Stimulated activated naive CD4-positive, alpha-beta T cell treated with Interleukin-2 at 50 U/mL for 16 hours (primary cell): Measurements from ENCODE around the gene RBM15B.

Experiments
- DNase-seq: peaks from one replicate; lab custom pipeline; 2025; lab: John Stamatoyannopoulos, UW

RBM15B gene

DNA sequence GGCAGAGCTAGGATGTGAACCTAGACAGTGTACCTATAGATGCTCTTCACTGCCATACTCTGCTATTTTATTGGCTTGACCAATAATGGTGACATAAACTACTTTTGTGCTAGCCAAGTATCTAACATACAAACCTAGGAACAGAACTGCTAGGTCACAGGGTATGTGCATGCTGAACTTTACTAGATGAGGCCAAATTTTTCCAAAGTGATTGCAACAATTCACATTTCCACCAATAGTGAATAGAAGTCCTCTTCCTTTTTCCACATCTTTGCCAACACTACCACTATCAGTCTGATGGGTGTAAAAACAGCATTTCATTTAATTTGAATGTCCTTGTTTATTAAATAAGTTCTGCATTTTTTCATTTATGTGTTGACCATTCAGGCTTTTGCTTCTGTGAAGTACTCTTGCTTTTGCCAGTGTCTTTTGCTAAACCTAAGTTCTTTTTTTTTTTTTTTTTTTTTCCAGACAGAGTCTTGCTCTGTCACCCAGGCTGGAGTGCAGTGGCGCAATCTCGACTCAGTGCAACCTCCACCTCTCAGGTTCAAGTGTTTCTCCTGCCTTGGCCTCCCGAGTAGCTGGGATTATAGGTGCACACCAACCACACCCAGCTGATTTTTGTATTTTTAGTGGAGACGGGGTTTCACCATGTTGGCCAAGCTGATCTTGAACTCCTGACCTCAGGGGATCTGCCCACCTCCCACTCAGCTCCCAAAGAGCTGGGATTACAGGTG lies 54.6 kb downstream of the RBM15B start:
- DNase-seq = no peak
